ENCODE data around the gene SSTR3.
"Not testable (repeated sequence)": the region's sequence is repeated elsewhere in the genome, so short reads cannot be mapped to it uniquely, and the experiment has no call there.

SSTR3 gene

GRCh38 chr22:37212174-37212906, at the start of gene SSTR3:
TSS of gene SSTR3 (minus strand) at chr22:37212477. CDS start at chr22:37207803, 4,674 bp downstream.
- H3K27me3 ChIP-seq (ENCODE audit: low read depth), result 0 out of 2 replicates have a peak, but pooled peaks cover 3% of the 10 kb centered on the region
- in situ Hi-C loops (cut with MboI; ENCODE audit: low sequenced_read_pairs), result no loop called here
- DNase-seq (ENCODE audit: low spot score in 2 of 2), result no peak
- no peak within 1 kb of the TSS for H3K4me3 ChIP-seq
- no peaks in the 10 kb centered on the region for H3K36me3 ChIP-seq (replicated peaks)
- H3K4me1 ChIP-seq, result no peaks in the 10 kb centered on the region
- no peaks in the 10 kb centered on the region for H3K9me3 ChIP-seq

- peak; percentile 20 to 75 for DNase-seq (ENCODE audit: low spot score in 2 of 2)
- Histone ChIP-seq H3K36me3 (replicated peaks) (no peaks in the 10 kb centered on the region), H3K4me3 (no peak overlapping the region), H3K27me3 (ENCODE audit: low read depth) (peaks cover 4% of the 10 kb centered on the region; the same call in 1 of the 2 replicates), H3K9me3 (no peaks in the 10 kb centered on the region; the same call in 1 of the 2 replicates), H3K4me1 (no peaks in the 10 kb centered on the region)
- in situ Hi-C loops (cut with MboI; ENCODE audit: low sequenced_read_pairs), result no loop called here
Observed at GRCh38 chr22:37260901-37261336, 48.6 kb upstream of the SSTR3 start.

- peaks cover 8% of the 10 kb centered on the region; the same call in 1 of the 2 replicates for H3K27me3 ChIP-seq (ENCODE audit: low read depth)
- in situ Hi-C loops (cut with MboI; ENCODE audit: low sequenced_read_pairs), result no loop called here
- no peak overlapping the region for H3K4me3 ChIP-seq
Observed at GRCh38 chr22:37260155-37260795, 48.0 kb upstream of the SSTR3 start.

GRCh38 chr22:37259540-37260029, 47.3 kb upstream of the SSTR3 start:
- Histone ChIP-seq H3K27me3 (ENCODE audit: low read depth) (peaks cover 14% of the 10 kb centered on the region; the same call in 1 of the 2 replicates), H3K4me3 (no peak overlapping the region), H3K4me1 (no peaks in the 10 kb centered on the region), H3K9me3 (no peaks in the 10 kb centered on the region), H3K36me3 (replicated peaks) (no peaks in the 10 kb centered on the region)
- in situ Hi-C loops (cut with MboI; ENCODE audit: low sequenced_read_pairs), result no loop called here
- DNase-seq (ENCODE audit: low spot score in 2 of 2), result peak; percentile 42 to 65

More at GRCh38 chr22:37260155-37260795, 48.0 kb upstream of the SSTR3 start:
- Histone ChIP-seq H3K9me3 (no peaks in the 10 kb centered on the region; the same call in 1 of the 2 replicates), H3K4me1 (no peaks in the 10 kb centered on the region), H3K36me3 (replicated peaks) (no peaks in the 10 kb centered on the region)
- DNase-seq (ENCODE audit: low spot score in 2 of 2), result no peak

- in situ Hi-C loops (cut with MboI; ENCODE audit: low sequenced_read_pairs), result no loop called here
- Histone ChIP-seq H3K36me3 (replicated peaks) (no peaks in the 10 kb centered on the region), H3K27me3 (ENCODE audit: low read depth) (peaks cover 14% of the 10 kb centered on the region; the same call in 1 of the 2 replicates), H3K4me1 (no peaks in the 10 kb centered on the region), H3K4me3 (no peak overlapping the region), H3K9me3 (no peaks in the 10 kb centered on the region)
- no peak for DNase-seq (ENCODE audit: low spot score in 2 of 2)
Observed at GRCh38 chr22:37258753-37259401, 46.6 kb upstream of the SSTR3 start.

GRCh38 chr22:37258005-37258752, 45.9 kb upstream of the SSTR3 start:
- H3K4me1 ChIP-seq, result no peaks in the 10 kb centered on the region
- in situ Hi-C loops (cut with MboI; ENCODE audit: low sequenced_read_pairs), result no loop called here
- DNase-seq (ENCODE audit: low spot score in 2 of 2), result no peak
- no peaks in the 10 kb centered on the region for H3K36me3 ChIP-seq (replicated peaks)
- H3K4me3 ChIP-seq, result no peak overlapping the region
- H3K27me3 ChIP-seq (ENCODE audit: low read depth), result peaks cover 14% of the 10 kb centered on the region; the same call in 1 of the 2 replicates
- H3K9me3 ChIP-seq, result no peaks in the 10 kb centered on the region

- in situ Hi-C loops (cut with MboI; ENCODE audit: low sequenced_read_pairs), result no loop called here
- Histone ChIP-seq H3K27me3 (ENCODE audit: low read depth) (peaks cover 20% of the 10 kb centered on the region), H3K36me3 (replicated peaks) (no peaks in the 10 kb centered on the region), H3K4me3 (no peak overlapping the region), H3K9me3 (no peaks in the 10 kb centered on the region), H3K4me1 (no peaks in the 10 kb centered on the region)
- no peak for DNase-seq (ENCODE audit: low spot score in 2 of 2)
Observed at GRCh38 chr22:37256075-37256726, 43.9 kb upstream of the SSTR3 start.

- Histone ChIP-seq H3K9me3 (no peaks in the 10 kb centered on the region), H3K36me3 (replicated peaks) (no peaks in the 10 kb centered on the region), H3K27me3 (ENCODE audit: low read depth) (peaks cover 20% of the 10 kb centered on the region), H3K4me1 (no peaks in the 10 kb centered on the region), H3K4me3 (no peak overlapping the region)
- no peak for DNase-seq (ENCODE audit: low spot score in 2 of 2)
- in situ Hi-C loops (cut with MboI; ENCODE audit: low sequenced_read_pairs), result no loop called here
Observed at GRCh38 chr22:37255558-37256006, 43.3 kb upstream of the SSTR3 start.

GRCh38 chr22:37254867-37255233, 42.6 kb upstream of the SSTR3 start:
- in situ Hi-C loops (cut with MboI; ENCODE audit: low sequenced_read_pairs), result no loop called here
- DNase-seq (ENCODE audit: low spot score in 2 of 2), result no peak
- no peaks in the 10 kb centered on the region for H3K36me3 ChIP-seq (replicated peaks)
- H3K4me1 ChIP-seq, result no peaks in the 10 kb centered on the region
- H3K27me3 ChIP-seq (ENCODE audit: low read depth), result peaks cover 20% of the 10 kb centered on the region
- no peak overlapping the region for H3K4me3 ChIP-seq
- H3K9me3 ChIP-seq, result no peaks in the 10 kb centered on the region

GRCh38 chr22:37254209-37254866, 42.1 kb upstream of the SSTR3 start:
- no peaks in the 10 kb centered on the region for H3K9me3 ChIP-seq
- H3K27me3 ChIP-seq (ENCODE audit: low read depth), result peaks cover 20% of the 10 kb centered on the region
- H3K4me3 ChIP-seq, result no peak overlapping the region
- no peak for DNase-seq (ENCODE audit: low spot score in 2 of 2)
- in situ Hi-C loops (cut with MboI; ENCODE audit: low sequenced_read_pairs), result no loop called here
- no peaks in the 10 kb centered on the region for H3K36me3 ChIP-seq (replicated peaks)
- H3K4me1 ChIP-seq, result no peaks in the 10 kb centered on the region

- in situ Hi-C loops (cut with MboI; ENCODE audit: low sequenced_read_pairs), result no loop called here
- H3K27me3 ChIP-seq (ENCODE audit: low read depth), result peaks cover 20% of the 10 kb centered on the region
- no peak overlapping the region for H3K4me3 ChIP-seq
- H3K9me3 ChIP-seq, result no peaks in the 10 kb centered on the region
- DNase-seq (ENCODE audit: low spot score in 2 of 2), result no peak
- no peaks in the 10 kb centered on the region for H3K36me3 ChIP-seq (replicated peaks)
- no peaks in the 10 kb centered on the region for H3K4me1 ChIP-seq
Observed at GRCh38 chr22:37253126-37253660, 40.9 kb upstream of the SSTR3 start.

- in situ Hi-C loops (cut with MboI; ENCODE audit: low sequenced_read_pairs); H3K4me3 ChIP-seq: not testable (repeated sequence)
Observed at GRCh38 chr22:37251836-37252235, 39.6 kb upstream of the SSTR3 start.

More at GRCh38 chr22:37251836-37252235, 39.6 kb upstream of the SSTR3 start:
- H3K27me3 ChIP-seq (ENCODE audit: low read depth), result peaks cover 20% of the 10 kb centered on the region
- not testable (repeated sequence) for H3K4me1 ChIP-seq; H3K9me3 ChIP-seq; DNase-seq (ENCODE audit: low spot score in 2 of 2); H3K36me3 ChIP-seq (replicated peaks)
